Ovary (tissue), 9 donors: Measurements from ENCODE around the gene FNDC10. TPM values are rescaled to one million over a fixed set of nuclear protein-coding genes. Genes with fewer than 3 reads are reported as not detected.

Experiments
- DNase-seq, 5 donors: peaks; one replicate each; pipeline ENCODE4 v3.0.0-alpha.2; 2019 to 2020
- H3K27ac ChIP-seq, 2 donors: fragments of 200-600 bp; one replicate each; pipeline versions ENCODE4 v1.5.1 to v1.8.0; 2019 to 2022
- H3K27me3 ChIP-seq: fragments of 200-600 bp; one replicate; pipeline ENCODE4 v1.8.0; 2022
- H3K36me3 ChIP-seq: fragments of 200-600 bp; sonication (generic); one replicate; pipeline ENCODE4 v1.5.1; 2019
- H3K4me1 ChIP-seq: one replicate; pipeline ENCODE4 v1.8.1; 2013; ENCODE audit warnings: mild to moderate bottlenecking, moderate library complexity; ENCODE audit not compliant: insufficient read depth
- H3K4me3 ChIP-seq: fragments of 200-600 bp; sonication (generic); one replicate; pipeline ENCODE4 v1.5.1; 2017
- H3K9me3 ChIP-seq, 2 donors: fragments of 200-600 bp in 1 of 2; sonication (generic) in 1 of 2; one replicate each; pipeline versions ENCODE4 v1.5.1 to v1.8.1; 2013 to 2019; ENCODE audit warnings: mild to moderate bottlenecking in 1 of 2, moderate library complexity in 1 of 2
- EP300 ChIP-seq: sonication (generic); formaldehyde crosslinking; IDR thresholded peaks from one replicate; pipeline ENCODE4 v1.6.1; 2017; ENCODE audit warnings: antibody characterized with exemption
- POLR2A ChIP-seq: fragments of 450-650 bp; IDR thresholded peaks from one replicate; pipeline ENCODE4 v1.6.1; 2017; ENCODE audit warnings: antibody characterized with exemption, mild to moderate bottlenecking, moderate library complexity
- WGBS, 3 donors: extraction: QIAGEN DNeasy Blood & Tissue Kit in 1 of 3; methylation state at CpG; one replicate each; pipeline versions ENCODE4 v1.1.5 to v1.1.7; 2013 to 2017; 5-methylcytosine and 5-hydroxymethylcytosine counted together
- intact Hi-C, 4 donors: fragments of 100-400 bp; cut with DNase I; formaldehyde crosslinking; loops; one replicate each; pipeline versions ENCODE4 v1.11.0 to v1.15.1; 2022 to 2023
- polyA plus RNA-seq, 2 donors: library from polyadenylated mRNA; stranded (reverse); fragments of 200-250 nt in 1 of 2; fragments of 350-450 nt in 1 of 2; fragmentation: Illumina TruSeq in 1 of 2; extraction: RNeasy Lipid Tissue Mini Kit (QIAGEN cat#74804) in 1 of 2; gene quantifications; one replicate each; pipeline ENCODE4 v1.2.3, GENCODE V29; 2013 to 2014
- total RNA-seq, 7 donors: library from RNA; depleted of rRNA in 2 of 7; stranded (reverse); fragments of >200 nt in 2 of 7; fragmentation: NEBNext Ultra II Directional in 3 of 7; extraction: Animal tissue kit (Norgen Biotek cat#: 25700) in 3 of 7; gene quantifications; one replicate each; pipeline versions ENCODE4 v1.1.0 to v1.2.4, GENCODE V29; 2016 to 2023
- TF ChIP-seq, protein P1 (sequence below), 3 donors: fragments of 450-650 bp in 2 of 3; fragments of 200-600 bp in 1 of 3; IDR thresholded peaks; one replicate each; pipeline versions ENCODE4 v1.5.1 to v1.8.0; 2016 to 2022; ENCODE audit warnings: antibody characterized with exemption in 3 of 3, mild to moderate bottlenecking in 1 of 3
- donor health status: DM: no; HTN: no; CAD: no; lungs with moderate emphysema.
- donor health status: DM: no; HTN: no; CAD: no.
- donor health status: Bipolar disorder and iron deficiency.
- donor health status: DM: yes; HTN: yes; CAD: no.
- donor health status: DM: no; HTN: no; CAD: no.
- donor health status: DM: yes; HTN: yes; CAD: no.

Gene FNDC10
- total and polyA plus RNA-seq, 9 donors, result 0.33 to 3.2 (median 1.8) TPM; not detected in 1

DNA sequence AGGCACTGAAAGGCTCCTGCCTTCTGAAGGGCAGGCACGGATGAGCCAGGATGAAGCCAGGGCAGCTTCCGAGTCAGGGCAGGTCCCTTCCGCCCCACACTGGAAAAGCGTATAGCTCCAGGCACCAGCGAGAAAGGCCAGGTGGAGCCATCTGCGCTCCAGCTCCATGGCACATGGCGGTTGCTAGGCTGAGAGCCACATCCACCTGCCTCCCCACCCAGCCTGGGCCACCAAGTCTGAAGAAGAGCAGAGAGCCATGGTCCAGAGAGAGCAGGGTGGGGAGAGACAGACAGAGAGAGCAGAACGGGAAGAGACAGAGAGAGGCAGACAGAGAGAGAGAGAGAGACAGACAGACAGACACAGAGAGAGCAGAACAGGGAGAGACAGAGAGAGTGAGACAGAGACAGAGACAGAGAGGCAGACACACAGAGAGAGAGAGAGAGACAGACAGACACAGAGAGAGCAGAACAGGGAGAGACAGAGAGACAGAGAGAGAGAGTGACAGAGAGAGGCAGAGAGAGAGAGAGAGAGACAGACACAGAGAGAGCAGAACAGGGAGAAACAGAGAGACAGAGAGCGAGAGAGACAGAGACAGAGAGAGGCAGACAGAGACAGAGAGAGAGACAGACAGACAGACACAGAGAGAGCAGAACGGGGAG is 5.2 kb downstream of the FNDC10 start:
- 30 to 49% (median 45%) methylated on average over 10 of the region's 10 CpGs for WGBS, 3 donors
- DNase-seq, result no peak
- Histone ChIP-seq H3K27ac (no peak overlapping the region), H3K4me1 (peaks cover 7% of the 10 kb centered on the region), H3K36me3 (no peaks in the 10 kb centered on the region), H3K9me3 (no peaks in the 10 kb centered on the region), H3K4me3 (no peak overlapping the region), H3K27me3 (no peaks in the 10 kb centered on the region)
- TF ChIP-seq, protein P1, sequence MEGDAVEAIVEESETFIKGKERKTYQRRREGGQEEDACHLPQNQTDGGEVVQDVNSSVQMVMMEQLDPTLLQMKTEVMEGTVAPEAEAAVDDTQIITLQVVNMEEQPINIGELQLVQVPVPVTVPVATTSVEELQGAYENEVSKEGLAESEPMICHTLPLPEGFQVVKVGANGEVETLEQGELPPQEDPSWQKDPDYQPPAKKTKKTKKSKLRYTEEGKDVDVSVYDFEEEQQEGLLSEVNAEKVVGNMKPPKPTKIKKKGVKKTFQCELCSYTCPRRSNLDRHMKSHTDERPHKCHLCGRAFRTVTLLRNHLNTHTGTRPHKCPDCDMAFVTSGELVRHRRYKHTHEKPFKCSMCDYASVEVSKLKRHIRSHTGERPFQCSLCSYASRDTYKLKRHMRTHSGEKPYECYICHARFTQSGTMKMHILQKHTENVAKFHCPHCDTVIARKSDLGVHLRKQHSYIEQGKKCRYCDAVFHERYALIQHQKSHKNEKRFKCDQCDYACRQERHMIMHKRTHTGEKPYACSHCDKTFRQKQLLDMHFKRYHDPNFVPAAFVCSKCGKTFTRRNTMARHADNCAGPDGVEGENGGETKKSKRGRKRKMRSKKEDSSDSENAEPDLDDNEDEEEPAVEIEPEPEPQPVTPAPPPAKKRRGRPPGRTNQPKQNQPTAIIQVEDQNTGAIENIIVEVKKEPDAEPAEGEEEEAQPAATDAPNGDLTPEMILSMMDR (IDR thresholded peaks at IDR 0.05), result no peak
- TF ChIP-seq EP300 (no peak), POLR2A (no peak)
- intact Hi-C loops, result no loop called here

DNA sequence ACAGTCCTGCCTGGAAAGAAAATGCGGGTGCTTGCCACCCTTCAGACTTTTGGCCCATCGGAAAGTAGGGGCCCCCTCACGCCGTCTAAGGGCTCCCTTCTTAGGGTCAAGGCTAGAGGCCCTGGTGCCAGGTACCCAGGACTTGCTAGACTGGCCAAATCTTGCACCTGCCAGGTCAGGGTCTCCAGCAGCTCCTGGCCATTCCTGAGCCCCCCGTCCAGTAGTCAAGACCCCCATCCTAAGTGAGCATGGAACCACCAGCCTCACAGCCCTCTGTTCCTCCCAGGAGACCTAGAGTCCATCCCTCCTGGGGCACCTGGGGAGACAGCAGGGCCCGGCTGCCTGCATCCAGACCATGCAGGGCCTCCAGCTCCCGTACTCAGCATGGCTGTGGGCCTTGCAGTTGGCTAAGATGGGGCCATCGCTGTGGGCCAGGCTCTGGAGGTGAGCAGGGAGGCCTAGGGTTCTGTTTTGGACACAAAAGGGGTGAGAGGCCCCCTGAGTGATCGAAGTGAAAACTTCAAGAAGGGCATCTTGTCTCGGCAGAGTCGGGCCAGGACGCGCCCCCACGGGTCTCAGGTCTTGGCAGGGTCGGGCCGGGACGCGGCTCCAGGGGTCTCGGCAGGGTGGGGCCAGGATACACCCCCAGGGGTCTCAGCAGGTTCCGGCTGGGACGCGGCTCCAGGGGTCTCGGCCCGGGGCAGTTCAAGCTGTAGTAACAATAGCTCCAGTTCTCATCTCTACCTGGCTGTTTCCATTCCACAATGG is 5.9 kb downstream of the FNDC10 start:
- Histone ChIP-seq H3K27me3 (no peaks in the 10 kb centered on the region), H3K9me3 (no peaks in the 10 kb centered on the region), H3K36me3 (no peaks in the 10 kb centered on the region), H3K4me1 (peaks cover 4% of the 10 kb centered on the region), H3K27ac (no peak overlapping the region), H3K4me3 (no peak overlapping the region)
- intact Hi-C loops, result no loop called here
- TF ChIP-seq, protein P1 (IDR thresholded peaks at IDR 0.05), result no peak
- TF ChIP-seq EP300, result no peak
- no peak for TF ChIP-seq POLR2A
- no peak for DNase-seq
- 66 to 77% (median 73%) methylated on average over 24 of the region's 24 CpGs for WGBS, 3 donors

DNA sequence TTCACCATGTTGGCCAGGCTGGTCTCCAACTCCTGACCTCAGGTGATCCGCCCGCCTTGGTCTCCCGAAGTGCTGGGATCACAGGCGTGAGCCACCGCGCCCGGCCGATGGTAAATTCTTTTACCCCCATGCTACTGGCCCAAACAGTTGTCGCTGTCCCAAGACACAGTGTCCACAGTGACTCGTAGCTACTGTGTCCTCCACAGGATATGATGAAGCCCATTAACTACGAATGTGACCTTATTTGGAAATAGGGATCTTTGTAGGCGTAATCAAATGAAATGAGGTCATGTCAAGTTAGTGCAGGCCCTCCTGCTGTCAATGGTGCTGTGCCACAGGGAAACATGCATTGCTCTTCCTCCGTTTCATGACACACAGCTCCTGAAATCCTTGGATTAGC is 8.5 kb downstream of the FNDC10 start:
- TF ChIP-seq, protein P1 (IDR thresholded peaks at IDR 0.05), result no peak
- TF ChIP-seq EP300 (no peak), POLR2A (no peak)
- no peaks in the 10 kb centered on the region for H3K9me3 ChIP-seq
- intact Hi-C loops, result no loop called here
- H3K4me3 ChIP-seq, result no peak overlapping the region
- DNase-seq, result no peak
- no peaks in the 10 kb centered on the region for H3K27me3 ChIP-seq
- WGBS, 3 donors, result 89 to 92% (median 90%) methylated on average over 13 of the region's 13 CpGs
- H3K27ac ChIP-seq, result no peak overlapping the region
- H3K4me1 ChIP-seq, result no peaks in the 10 kb centered on the region
- no peaks in the 10 kb centered on the region for H3K36me3 ChIP-seq

DNA sequence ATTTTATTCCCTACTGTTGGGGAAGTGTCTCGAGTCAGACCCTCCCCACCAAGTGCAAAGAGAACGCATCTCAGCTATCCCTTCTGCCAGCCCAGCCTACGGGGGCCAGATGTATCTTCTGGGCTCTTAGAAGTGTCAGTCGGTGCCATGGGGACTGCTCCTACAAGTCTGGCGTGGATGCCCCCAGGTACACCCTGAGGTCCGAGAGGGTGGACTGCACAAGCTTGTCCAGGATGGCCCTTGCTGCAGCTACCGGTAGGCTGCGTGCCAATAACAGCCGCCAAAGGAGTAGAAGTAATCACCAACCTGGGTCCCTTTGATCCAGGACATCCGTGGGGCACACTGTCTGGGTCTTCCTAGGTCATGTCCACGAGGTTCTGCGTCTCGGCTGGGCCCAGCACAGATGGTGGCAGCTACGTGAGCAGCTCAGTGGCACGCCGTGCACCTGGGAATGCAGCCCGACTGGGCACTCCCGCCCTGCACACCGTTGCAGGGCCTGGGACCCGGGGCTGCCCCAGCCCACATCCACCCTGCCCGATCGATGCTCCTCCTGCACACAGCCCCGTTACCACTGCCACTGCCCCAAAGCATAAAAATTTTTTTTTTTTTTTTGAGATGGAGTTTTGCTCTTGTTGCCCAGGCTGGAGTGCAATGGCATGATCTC is 16.5 kb downstream of the FNDC10 start:
- no peaks in the 10 kb centered on the region for H3K36me3 ChIP-seq
- no peak overlapping the region for H3K4me3 ChIP-seq
- intact Hi-C loops, result no loop called here
- TF ChIP-seq, protein P1 (IDR thresholded peaks at IDR 0.05), result no peak
- no peak for TF ChIP-seq POLR2A
- TF ChIP-seq EP300, result no peak
- H3K27ac ChIP-seq, result no peak overlapping the region
- 81 to 82% (median 82%) methylated on average over 17 to 23 of the region's 23 CpGs for WGBS, 3 donors
- no peaks in the 10 kb centered on the region for H3K4me1 ChIP-seq
- H3K27me3 ChIP-seq, result no peaks in the 10 kb centered on the region
- no peak for DNase-seq
- no peaks in the 10 kb centered on the region for H3K9me3 ChIP-seq
